HK-2 (cell line): Measurements from ENCODE around the gene SMPD3.

Source experiments
- DNase-seq: peaks from one replicate; pipeline ENCODE4 v3.0.0-alpha.2; 2018; ENCODE audit not compliant: unreplicated experiment

Gene SMPD3

DNA sequence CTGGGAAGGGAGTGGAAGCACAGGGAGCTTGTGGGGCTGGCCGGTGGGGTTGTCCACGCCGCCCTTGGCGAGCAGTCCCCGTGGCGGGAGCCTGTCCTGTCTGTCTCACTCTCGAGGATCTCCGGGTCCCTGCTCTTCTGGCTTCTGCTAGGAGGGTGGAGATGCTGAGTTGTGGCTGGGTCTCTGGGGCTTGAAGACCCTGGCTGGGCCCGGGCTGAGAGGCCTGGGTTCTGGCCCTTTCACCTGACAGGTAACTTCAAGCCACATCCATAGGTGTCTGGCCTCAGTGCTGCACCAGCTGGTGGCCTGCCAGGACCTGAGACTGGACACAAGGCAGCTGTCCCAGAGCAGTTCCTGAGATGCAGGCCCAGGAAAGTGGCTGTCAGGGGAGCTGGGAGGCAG, 90.8 kb downstream of the SMPD3 start:
- no peak for DNase-seq

DNA sequence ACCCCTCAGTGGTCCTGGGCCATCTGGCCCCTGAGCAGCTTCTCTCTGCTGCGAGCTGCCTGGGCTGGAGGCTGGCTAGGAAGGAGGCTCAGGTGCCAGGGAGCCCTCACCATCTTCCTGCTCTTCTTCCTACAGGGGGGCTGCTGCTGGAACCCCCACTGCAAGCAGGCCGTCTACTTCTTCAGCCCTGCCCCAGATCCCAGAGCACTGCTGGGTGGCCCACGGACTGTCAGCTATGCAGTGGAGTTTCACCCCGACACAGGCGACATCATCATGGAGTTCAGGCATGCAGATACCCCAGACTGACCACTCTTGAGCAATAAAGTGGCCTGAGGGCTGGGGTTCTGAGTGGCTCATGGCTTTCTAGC, 91.4 kb downstream of the SMPD3 start:
- DNase-seq: no peak

DNA sequence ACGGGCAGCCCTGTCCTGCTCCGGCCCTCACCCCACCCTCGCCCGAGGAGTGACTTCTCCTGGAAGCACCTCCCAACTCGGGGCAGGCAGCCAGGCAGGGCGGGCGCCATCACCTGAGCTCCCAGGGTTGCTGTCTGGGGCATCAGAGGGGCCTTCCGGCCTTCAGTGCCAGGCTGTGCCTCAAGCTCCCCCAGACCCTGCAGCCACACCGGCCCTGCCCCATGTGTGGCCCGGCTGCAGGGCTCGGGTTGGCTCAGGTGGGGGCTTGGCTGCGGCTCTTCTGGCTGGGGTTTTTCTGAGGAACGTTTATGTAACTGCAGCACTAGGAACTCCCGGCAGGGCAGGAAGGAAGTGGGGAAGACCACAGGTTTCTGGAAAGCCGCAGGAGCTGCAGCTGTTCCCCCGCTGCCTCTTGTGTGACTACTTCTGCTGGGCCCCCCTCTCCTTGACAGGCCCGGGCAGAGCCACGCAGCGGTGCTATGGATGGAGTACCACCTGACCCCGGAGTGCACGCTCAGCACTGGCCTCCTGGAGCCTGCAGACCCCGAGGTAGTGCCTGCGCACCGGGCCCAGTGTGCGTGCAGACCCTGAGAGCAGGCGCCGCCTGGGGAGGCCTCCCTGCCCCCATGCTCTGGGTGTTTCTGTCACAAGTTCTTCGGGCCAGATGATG, 91.9 kb downstream of the SMPD3 start:
- DNase-seq: no peak

DNA sequence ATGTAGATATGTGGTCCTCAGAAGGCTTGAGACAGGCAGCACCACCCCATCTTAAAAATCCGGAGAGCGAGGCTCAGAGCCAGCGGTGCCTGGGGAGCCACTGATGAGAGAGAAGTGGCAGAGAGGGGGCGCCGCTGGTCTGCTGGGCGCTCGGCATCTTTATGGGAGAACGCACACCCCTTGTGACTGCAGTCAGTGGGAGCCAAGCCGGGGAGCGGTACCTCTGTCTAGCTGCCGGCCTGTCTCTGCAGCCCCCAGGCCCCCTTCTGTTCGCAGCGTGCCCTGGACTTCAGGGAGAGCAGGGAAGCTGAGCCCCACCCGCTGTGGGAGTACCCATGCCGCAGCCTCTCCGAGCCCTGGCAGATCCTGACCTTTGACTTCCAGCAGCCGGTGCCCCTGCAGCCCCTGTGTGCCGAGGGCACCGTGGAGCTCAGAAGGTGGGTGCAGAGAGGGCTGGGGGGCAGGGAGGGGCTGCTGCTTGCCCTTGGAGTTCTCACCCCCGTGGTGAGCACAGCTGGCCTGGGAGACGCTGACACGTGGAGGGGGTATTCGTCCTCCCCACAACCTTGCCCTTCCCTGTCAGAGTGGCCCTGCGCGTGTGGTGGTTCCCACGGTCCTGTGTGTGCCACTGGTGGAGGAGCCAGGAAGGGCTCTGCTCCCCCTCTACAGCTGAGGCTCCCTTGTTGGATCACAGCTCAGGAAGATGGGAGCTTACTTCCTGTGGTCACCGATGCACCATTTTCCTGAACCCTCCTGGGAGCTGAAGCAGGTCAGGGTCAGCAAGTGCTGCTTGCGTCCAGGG, 92.7 kb downstream of the SMPD3 start:
- DNase-seq: no peak

DNA sequence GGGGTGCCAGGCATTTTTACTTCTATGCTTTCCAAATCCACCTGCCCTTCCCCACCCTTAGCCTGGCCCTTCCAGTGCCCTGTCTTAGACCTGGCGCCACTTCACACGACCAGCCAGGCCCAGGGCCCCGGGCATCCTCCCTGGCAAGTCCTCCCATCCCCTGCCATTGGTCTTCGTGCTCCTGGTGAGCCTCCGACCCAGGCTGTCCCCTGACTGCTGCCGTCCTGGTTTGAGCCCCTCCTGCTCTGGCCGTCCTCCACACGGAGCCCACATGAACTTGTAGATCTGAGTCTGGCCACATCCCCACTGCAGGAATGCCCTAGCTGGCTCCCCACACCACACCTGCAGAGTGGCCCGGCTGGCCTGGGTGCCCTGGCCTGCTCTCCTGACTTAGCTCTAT, 93.5 kb downstream of the SMPD3 start:
- DNase-seq: no peak

DNA sequence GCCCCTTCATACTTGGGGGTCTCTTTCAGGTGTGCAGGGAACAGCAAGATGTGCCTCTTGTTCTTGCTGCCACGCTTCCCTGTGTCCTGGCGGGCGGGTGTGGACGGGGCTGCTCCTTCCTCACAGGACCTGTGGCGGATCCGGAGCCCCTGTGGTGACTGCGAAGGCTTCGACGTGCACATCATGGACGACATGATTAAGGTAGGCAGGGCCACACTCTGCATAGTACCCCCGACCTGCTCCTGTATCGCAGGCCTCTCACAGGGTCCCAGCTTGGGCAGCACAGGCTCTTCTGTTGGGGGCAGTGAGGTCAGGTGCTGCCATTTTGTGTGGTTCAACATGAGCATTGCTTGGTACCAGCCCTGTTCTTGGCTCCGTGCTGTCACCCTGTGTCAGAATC, 94.9 kb downstream of the SMPD3 start:
- no peak for DNase-seq

DNA sequence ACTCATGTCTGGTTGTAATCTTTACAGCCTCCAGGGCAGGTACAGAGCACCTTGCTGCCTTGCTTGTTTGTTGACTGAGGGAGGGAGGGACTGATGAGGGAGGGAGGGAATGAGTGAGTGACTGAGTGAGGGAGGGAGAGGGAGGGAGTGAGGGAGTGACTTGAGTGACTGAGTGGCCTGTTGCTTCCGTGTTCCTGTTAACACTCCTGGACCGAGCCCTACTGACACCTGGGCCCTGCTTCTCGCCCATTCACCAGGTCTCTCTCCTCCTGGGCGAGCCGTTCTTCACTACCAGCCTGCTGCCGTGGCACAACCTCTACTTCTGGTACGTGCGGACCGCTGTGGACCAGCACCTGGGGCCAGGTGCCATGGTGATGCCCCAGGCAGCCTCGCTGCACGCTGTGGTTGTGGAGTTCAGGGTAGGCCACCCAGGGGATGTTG, 96.3 kb downstream of the SMPD3 start:
- DNase-seq: no peak

DNA sequence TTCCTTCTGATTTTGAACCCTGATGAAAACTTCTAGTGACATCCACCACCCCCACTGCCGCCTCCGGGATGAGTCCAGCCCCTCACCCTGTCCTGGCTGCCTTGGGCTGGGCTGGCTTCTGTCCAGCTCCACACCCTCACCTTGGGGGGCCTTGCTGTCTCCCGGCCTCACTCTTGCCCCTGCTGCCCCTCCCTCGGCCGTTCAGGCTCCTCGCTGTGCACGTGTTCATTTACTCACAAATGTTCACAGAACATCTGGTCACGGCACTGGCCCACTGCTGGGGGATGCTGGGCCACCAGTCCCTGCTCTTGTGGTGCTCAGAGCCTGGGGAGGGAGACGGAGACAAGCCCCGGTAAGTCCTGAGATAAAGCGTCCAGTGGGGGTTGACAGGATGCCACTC, 96.8 kb downstream of the SMPD3 start:
- no peak for DNase-seq

DNA sequence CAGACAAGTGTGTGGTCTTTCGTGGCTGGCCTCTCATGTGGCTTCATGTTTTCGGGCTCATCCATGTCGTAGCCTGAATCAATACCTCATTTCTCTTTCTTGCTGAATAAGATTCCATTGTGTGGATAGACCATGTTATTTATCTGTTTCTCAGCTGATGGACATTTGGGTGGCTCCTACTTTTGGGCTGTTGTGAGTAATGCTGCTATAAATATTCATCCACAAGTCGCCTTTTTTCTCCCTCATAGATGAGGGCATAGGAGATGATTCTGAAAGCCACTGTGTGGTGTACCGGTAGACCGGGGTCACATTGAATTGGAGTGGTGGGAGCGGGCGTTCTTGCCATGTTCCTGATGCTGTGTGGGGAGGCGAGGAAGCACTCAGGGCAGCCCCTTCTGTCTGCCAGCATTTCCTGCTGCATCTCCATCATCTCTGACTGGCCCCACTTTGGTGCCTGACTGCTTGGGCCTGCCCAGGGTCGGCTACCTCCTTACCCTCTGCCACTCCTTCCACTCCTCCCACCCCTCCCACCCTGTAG, 97.4 kb downstream of the SMPD3 start:
- DNase-seq: no peak

DNA sequence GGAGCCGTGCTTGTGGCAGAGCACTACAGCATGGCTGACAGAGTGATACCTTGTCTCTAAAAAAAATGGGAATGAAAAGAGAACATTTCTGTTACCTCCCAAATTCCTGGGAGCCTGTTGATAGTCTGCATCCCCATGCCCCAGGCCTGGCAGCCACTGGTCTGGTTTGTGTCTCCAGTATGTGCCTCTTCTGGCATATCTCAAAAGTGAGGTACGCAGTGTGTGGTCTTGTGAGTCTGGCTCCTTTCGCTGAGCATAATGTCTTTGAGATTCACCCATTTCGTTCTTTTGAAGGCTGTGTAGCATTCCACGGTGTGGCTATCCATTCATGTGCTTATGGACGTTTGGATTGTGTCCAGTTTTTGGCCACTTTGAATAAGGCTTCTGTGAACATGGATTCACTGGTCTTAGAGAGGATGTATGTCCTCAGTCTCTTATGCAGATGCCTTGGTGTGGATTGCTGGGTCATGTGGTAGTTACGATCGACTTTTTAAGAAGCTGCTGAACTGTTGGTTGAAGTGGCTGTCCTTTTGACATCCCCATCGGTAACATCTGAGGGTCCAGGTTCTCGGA, 98.4 kb downstream of the SMPD3 start:
- no peak for DNase-seq

DNA sequence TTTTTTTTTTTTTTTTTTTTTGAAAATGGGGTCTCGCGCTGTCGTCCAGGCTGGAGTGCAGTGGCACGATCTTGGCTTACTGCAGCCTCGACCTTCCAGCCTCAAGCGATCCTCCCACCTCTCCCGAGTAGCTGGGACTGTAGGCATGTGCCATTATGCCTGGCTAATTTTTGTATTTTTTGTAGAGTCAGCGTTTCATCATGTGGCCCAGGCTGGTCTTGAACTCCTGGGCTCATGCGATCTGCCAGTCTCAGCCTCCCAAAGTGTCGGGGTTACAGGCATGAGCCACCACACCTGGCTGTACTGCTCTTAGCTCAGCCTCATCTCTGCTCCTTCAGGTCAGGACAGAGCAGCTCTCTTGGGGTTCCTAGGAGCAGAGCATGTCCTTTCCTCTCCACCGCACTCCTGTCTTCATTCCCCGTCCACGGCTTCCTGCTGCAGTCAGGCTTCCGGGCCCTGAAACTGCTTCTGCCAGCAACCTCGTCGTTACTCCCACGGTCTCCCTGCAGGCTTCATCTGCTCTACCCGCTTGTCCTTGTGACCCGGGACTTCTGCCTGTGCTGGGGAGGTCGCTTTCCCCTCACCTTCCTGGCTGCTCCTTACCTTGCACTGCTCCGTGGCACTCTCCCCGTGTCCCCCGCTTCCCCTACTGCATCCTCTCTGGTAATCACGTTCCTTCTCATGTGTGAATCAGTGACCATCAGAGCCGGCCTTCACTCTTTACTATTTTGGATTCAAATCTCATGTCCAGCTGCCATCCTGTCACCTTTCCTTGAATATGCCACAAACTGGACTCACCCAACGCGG, 99.5 kb downstream of the SMPD3 start:
- no peak for DNase-seq

DNA sequence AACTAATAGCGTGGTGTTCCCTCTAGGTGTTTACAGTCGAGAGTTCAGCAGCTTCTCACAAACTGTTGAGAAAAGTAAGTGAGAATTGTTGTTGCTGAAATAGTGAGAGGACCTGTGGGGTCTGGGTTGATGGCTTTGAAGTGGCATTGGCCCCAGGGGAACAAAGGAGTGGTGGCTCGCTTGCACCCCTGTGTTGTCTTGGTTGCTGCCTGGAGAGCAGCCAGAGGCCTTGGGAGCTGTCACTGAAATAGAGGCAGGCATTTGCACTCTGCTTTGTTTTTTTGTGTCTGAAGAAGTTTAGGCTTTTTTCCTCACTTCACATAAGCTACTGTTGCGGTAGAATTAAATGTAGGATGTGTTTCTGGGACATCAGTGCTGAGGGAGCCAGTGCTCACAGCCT, 100.7 kb downstream of the SMPD3 start:
- DNase-seq: no peak

DNA sequence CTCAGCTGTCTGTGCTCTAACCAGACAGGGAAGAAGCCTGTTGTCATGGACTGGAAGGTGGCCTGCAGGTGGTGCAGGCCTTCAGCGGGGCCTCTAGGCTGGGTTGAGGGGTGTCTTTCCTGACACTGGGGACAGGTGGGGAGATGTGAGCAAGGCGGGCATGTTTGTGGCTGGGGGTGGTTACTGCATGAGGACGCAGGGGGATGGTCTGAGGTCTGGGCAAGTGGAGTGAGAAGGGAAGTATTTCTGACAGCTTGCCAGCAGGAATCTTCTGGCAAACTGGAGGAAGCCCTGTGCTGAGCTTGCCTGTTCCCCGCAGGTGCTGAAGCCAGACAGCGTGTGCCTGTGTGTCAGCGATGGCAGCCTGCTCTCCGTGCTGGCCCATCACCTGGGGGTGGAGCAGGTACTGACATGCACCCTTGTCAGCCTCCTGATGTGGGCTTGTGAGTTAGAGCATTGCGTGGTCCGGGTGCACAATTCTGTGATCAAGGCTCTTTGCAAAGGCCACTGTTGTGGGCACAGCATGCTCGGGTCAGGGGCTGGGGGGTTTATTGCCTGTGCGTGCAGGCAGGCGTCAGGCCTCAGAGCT, 101.3 kb downstream of the SMPD3 start:
- DNase-seq: no peak

DNA sequence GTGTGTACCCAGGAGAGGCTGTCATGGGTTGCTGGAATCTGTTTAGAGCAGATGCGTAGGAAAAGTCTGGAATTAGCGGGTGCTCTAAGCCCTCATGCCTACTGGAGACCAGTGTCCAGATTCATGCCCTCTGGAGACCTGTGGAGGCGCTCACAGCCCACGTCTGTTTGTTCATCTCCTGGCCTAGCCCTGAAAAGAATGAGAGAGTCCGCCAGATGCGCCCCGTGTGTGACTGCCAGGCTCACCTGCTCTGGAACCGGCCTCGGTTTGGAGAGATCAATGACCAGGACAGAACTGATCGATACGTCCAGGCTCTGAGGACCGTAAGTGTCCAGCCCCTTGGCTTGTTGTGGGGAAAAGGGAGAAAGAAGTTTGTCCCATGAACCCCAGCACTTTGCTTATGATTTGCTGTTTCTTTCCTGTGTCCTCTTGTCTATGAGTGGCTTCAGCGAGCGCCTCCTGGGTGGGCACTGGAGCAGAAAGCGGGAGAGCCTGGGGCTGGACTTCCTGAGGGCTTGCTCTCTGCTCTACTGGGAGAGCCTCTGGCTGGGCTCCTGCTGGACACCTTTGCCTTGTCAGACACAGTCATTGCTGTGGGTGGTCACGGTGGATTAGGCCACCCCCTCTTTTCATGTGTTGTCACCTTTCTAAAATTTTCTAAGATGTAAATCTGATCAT, 102.2 kb downstream of the SMPD3 start:
- no peak for DNase-seq

DNA sequence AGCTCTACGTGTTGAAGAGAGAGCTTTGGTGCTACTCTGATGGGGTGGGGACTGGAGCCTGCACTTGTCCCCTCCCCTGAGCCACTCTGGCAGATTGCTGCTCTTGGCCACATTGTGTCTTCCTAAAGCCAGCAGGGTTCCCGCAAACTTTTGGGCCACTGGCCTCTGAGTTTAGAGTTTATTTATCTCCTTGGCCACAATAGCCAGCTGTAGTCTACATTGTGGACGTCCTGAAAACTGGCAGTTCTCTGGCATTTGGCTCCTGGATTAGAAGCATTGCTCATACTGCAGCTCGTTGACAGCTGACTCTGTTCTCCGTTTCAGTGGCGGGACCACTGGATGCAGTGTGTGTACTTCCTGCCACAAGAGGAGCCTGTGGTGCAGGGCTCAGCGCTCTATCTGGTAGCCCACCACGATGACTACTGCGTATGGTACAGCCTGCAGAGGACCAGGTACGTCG, 102.9 kb downstream of the SMPD3 start:
- DNase-seq: no peak

DNA sequence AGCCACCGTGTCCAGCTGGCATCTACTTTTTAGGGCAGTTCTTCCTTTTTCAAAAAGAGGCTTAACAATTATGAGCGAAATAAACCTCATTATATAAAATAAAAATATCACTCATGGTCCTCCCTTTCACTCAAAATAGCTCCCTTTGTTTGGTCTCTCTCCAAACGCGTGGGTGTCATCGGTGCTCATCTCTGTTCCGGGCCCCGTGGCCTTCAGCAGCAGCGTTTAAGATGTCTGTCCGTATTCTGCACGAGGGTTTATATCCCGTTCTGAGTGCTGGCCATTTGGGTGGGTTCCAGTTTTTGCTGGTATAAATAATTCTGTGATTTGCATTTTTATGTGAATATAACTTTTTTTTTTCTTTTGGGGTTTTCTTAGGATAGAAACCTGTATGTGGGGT, 104.1 kb downstream of the SMPD3 start:
- DNase-seq: no peak

DNA sequence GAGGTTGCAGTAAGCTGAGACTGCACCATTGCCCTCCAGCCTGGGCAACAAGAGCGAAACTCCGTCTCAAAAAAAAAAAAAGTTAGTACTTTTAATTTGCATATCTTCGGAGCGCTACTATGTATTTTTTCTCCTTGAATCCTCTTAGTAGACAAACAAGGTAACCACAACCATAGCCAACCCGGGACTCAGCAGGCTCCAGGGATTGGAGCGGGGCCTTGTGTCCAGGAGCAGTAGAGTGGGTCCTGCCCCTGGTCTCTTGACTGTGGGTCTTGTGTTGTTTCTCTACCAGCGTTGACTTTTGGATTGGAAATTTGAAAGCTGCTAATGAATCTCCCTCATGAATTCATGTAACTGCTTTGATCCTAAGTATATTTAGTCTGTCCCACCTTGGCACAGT, 105.2 kb downstream of the SMPD3 start:
- DNase-seq: no peak

DNA sequence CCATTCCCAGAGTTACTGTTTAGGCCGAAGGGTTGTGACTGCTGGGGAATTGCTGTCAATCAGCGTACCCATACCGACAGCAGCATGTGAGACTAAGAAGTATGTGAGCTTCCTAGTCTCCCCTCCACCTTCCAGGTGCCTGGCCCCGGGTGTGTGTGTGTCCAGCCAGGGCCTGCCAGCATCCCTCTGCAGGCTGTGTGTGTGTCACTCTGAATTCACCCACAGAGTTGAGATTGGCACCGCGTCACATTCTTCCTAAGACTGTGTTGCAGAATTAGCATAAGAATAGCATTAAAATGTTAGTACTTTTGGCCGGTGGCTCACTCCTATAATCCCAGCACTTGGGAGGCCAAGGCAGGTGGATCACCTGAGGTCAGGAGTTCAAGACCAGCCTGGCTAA, 105.7 kb downstream of the SMPD3 start:
- no peak for DNase-seq

DNA sequence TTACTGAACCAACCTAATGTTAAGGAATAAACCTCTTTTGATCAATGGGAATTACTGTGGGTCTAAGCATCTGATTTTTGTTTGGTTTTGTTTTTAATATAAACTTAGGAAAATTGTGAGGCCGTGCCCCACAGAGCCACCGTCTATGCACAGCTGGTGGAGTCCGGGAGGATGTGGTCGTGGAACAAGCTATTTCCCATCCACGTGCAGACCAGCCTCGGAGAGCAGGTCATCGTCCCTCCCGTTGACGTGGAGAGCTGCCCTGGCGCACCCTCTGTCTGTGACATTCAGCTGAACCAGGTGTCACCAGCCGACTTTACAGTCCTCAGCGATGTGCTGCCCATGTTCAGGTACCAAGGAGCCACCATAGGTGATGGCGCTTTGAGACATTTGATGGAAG, 109.1 kb downstream of the SMPD3 start:
- no peak for DNase-seq

DNA sequence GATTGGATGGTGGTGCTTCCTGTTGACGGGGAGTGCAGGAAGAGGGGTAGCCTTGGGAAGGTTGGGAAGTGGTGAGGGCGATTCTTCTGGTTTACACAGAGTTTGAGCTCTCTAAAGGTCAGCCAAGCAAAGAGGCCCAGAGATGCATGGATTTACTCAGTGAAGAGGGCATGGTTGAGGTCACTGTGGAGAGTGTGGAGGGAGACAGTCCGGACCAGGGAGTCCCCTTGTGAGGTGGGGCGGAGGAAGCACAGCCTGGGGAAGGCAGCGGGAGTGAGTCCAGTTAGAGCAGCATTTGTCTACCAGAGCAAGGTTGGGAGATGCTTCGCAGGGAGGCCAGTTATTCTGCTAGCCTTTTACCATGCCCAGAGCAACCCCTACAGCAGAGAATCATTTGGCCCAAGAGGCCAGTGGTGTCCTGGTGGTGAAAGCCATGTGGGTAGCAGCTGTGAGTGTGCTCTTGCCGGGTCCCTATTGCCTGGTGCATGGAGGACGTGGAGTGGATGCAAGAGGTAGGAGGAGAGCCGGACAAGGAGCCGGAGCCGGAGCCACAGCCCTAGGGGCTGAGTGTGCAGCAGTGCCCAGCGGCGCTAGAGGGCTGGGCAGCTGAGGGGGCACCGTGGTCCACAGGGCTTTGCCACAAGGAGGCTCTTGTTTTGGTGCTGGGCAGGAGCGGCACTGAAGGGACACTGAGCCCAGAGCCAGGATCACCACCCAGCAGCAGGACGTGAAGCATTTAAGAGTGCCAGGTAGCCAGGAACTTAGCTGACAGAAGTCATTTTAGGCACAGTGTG, 109.8 kb downstream of the SMPD3 start:
- DNase-seq: no peak
